ENCODE measurements around the gene IFNG. TPM values are rescaled to one million over a fixed set of nuclear protein-coding genes. Genes with fewer than 3 reads are reported as not detected.

The IFNG gene
- polyA plus RNA-seq, 1 donor (not counting 4 experiments of a cell fraction or from before 2014, with no cell fraction given) = not detected

DNA sequence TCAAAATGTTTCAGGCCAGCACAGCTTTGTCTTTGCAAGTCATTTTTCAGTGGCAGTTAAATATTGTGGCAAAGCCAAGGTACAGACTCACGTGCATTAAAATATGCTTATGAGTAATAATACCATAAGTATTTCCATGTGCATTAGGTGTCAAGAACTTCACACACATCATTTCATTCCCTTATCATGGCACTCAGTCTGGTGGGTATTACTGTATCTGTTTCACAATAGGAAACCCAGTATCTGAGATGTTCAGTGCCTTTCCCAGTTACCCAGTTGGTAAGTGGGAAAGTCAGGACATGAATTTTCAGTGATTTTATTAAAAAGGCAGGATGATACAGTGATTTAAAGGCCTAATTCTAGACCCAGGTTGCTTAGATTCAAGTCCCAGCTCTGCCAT, 52.9 kb downstream of the IFNG start:
- dilution Hi-C loops (cut with MboI; ENCODE audit: extremely low pct_ligation_motif_present, low sequenced_read_pairs) = no loop called here

DNA sequence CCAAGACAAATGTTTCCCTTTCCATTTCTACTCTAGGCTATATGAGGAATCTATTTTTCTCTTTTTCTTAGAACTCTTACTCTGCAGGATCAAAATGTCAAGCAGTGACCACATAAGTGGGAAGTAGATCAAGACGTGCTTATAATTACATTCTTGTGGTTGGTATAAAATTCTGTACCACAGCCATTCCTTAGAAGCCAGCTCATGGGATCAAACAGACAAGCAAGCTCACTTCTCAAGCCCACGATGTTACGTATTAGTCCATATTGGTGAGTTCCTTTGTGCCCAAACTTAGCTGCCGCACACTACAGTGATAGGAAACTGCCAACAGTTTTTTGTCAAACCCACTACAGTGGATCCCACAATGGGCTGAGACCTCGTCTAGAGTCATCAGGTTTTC, 53.4 kb downstream of the IFNG start:
- dilution Hi-C loops (cut with MboI; ENCODE audit: extremely low pct_ligation_motif_present, low sequenced_read_pairs) = no loop called here
- Histone ChIP-seq H2AFZ (ENCODE audit: control insufficient read depth, low read length) (no peak overlapping the region), H3K36me3 (ENCODE audit: control insufficient read depth in 2 of 2, extremely low read depth in 1 of 2, insufficient read depth in 2 of 2, low read length in 2 of 2) (no peaks in the 10 kb centered on the region), H3K4me1 (ENCODE audit: control insufficient read depth, extremely low read depth, insufficient read depth, low read length) (no peaks in the 10 kb centered on the region), H4K20me1 (ENCODE audit: control insufficient read depth, extremely low read depth, insufficient read depth, low read length) (no peaks in the 10 kb centered on the region), H3K9me3 (ENCODE audit: control insufficient read depth, low read depth, low read length) (no peaks in the 10 kb centered on the region), H3K4me3 (ENCODE audit: control insufficient read depth in 2 of 3, extremely low read depth in 1 of 3, insufficient read depth in 2 of 3, low read depth in 1 of 3, low read length in 3 of 3) (no peak overlapping the region), H3K79me2 (ENCODE audit: control insufficient read depth, insufficient read depth, low read length) (no peaks in the 10 kb centered on the region), H3K27ac (ENCODE audit: control insufficient read depth, insufficient read depth, low read length) (no peak overlapping the region), H3K4me2 (ENCODE audit: control insufficient read depth, extremely low read depth, insufficient read depth, low read depth, low read length) (no peak overlapping the region), H3K9ac (ENCODE audit: control insufficient read depth, extremely low read depth, insufficient read depth, low read length) (no peak overlapping the region), H3K9me1 (ENCODE audit: control insufficient read depth, extremely low read depth, insufficient read depth, low read length) (no peaks in the 10 kb centered on the region), H3K27me3 (ENCODE audit: control insufficient read depth, extremely low read depth, insufficient read depth, low read length) (no peaks in the 10 kb centered on the region)
- TF ChIP-seq, protein P1, sequence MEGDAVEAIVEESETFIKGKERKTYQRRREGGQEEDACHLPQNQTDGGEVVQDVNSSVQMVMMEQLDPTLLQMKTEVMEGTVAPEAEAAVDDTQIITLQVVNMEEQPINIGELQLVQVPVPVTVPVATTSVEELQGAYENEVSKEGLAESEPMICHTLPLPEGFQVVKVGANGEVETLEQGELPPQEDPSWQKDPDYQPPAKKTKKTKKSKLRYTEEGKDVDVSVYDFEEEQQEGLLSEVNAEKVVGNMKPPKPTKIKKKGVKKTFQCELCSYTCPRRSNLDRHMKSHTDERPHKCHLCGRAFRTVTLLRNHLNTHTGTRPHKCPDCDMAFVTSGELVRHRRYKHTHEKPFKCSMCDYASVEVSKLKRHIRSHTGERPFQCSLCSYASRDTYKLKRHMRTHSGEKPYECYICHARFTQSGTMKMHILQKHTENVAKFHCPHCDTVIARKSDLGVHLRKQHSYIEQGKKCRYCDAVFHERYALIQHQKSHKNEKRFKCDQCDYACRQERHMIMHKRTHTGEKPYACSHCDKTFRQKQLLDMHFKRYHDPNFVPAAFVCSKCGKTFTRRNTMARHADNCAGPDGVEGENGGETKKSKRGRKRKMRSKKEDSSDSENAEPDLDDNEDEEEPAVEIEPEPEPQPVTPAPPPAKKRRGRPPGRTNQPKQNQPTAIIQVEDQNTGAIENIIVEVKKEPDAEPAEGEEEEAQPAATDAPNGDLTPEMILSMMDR (optimal IDR thresholded peaks at IDR 0.05 in 1 of 3, IDR thresholded peaks at IDR 0.05 in 1 of 3, conservative IDR thresholded peaks at IDR 0.05 in 1 of 3; ENCODE audit: extremely low read depth in 1 of 3, insufficient read depth in 2 of 3, low read length in 3 of 3) = no peak
- no peak for TF ChIP-seq EZH2 (IDR thresholded peaks at IDR 0.05; ENCODE audit: low read length)
- FAIRE-seq (peak; percentile 17), DNase-seq (ENCODE audit: low read depth, low spot score) (no peak)

More for the DNA sequence above, 52.9 kb downstream of the IFNG start:
- no peaks in the 10 kb centered on the region for H4K20me1 ChIP-seq (ENCODE audit: control insufficient read depth, extremely low read depth, insufficient read depth, low read length)
- DNase-seq (ENCODE audit: low read depth, low spot score) (no peak), FAIRE-seq (no peak)
- H3K36me3 ChIP-seq (ENCODE audit: control insufficient read depth in 2 of 2, extremely low read depth in 1 of 2, insufficient read depth in 2 of 2, low read length in 2 of 2) = no peaks in the 10 kb centered on the region
- H3K27me3 ChIP-seq (ENCODE audit: control insufficient read depth, extremely low read depth, insufficient read depth, low read length) = no peaks in the 10 kb centered on the region
- H3K4me2 ChIP-seq (ENCODE audit: control insufficient read depth, extremely low read depth, insufficient read depth, low read depth, low read length) = no peak overlapping the region
- H3K9ac ChIP-seq (ENCODE audit: control insufficient read depth, extremely low read depth, insufficient read depth, low read length) = no peak overlapping the region
- no peak overlapping the region for H3K4me3 ChIP-seq (ENCODE audit: control insufficient read depth in 2 of 3, extremely low read depth in 1 of 3, insufficient read depth in 2 of 3, low read depth in 1 of 3, low read length in 3 of 3)
- no peak overlapping the region for H2AFZ ChIP-seq (ENCODE audit: control insufficient read depth, low read length)
- H3K9me1 ChIP-seq (ENCODE audit: control insufficient read depth, extremely low read depth, insufficient read depth, low read length) = no peaks in the 10 kb centered on the region
- no peak overlapping the region for H3K27ac ChIP-seq (ENCODE audit: control insufficient read depth, insufficient read depth, low read length)
- no peaks in the 10 kb centered on the region for H3K9me3 ChIP-seq (ENCODE audit: control insufficient read depth, low read depth, low read length)
- TF ChIP-seq EZH2 (IDR thresholded peaks at IDR 0.05; ENCODE audit: low read length) = no peak
- TF ChIP-seq, protein P1 (optimal IDR thresholded peaks at IDR 0.05 in 1 of 3, IDR thresholded peaks at IDR 0.05 in 1 of 3, conservative IDR thresholded peaks at IDR 0.05 in 1 of 3; ENCODE audit: extremely low read depth in 1 of 3, insufficient read depth in 2 of 3, low read length in 3 of 3) = no peak
- no peaks in the 10 kb centered on the region for H3K4me1 ChIP-seq (ENCODE audit: control insufficient read depth, extremely low read depth, insufficient read depth, low read length)
- no peaks in the 10 kb centered on the region for H3K79me2 ChIP-seq (ENCODE audit: control insufficient read depth, insufficient read depth, low read length)

Other genes starting within 250 kb of the IFNG start
- not detected in 3 replicates for gene IFNG-AS1, start 170.3 kb downstream of the IFNG start, polyA plus RNA-seq
- gene IL26, start 66.1 kb upstream of the IFNG start, polyA plus RNA-seq = not detected in 3 replicates
- gene IL22, start 93.9 kb upstream of the IFNG start, polyA plus RNA-seq = not detected in 3 replicates
- 2.9 to 7.5 TPM (median 4.6 TPM) in 3 replicates for gene MDM1, start 172.6 kb upstream of the IFNG start, polyA plus RNA-seq

All from keratinocyte (primary cell).